ENCODE results near the gene MYO3A. TPM values are rescaled to one million over a fixed set of nuclear protein-coding genes. Genes with fewer than 3 reads are reported as not detected.

Gene MYO3A
- polyA plus RNA-seq, 4 donors = 0.09 to 2.3 TPM; not detected in 2

- no peak for FAIRE-seq
- Histone ChIP-seq H3K27me3 (ENCODE audit: control insufficient read depth in 3 of 3, insufficient read depth in 3 of 3, low read length in 3 of 3) (no peaks in the 10 kb centered on the region), H3K4me3 (ENCODE audit: low read depth in 1 of 3, low read length in 3 of 3) (no peak overlapping the region), H3K4me1 (ENCODE audit: control insufficient read depth in 3 of 3, insufficient read depth in 2 of 3, low read depth in 1 of 3, low read length in 2 of 3) (no peaks in the 10 kb centered on the region), H3K36me3 (ENCODE audit: control insufficient read depth in 3 of 3, insufficient read depth in 2 of 3, low read depth in 1 of 3, low read length in 3 of 3) (no peaks in the 10 kb centered on the region), H3K27ac (ENCODE audit: low read depth in 1 of 3, low read length in 2 of 3) (no peak overlapping the region), H3K9me3 (ENCODE audit: control insufficient read depth in 2 of 2, insufficient read depth in 1 of 2, low read depth in 1 of 2, low read length in 1 of 2) (no peaks in the 10 kb centered on the region)
- DNase-seq = no peak
- 67 to 75% (median 71%) methylated on average over 5 of the region's 5 CpGs for WGBS, 3 donors
These were observed 32.0 kb upstream of the MYO3A start for GRCh38 chr10:25902002-25902401.

GRCh38 chr10:25907261-25907660 lies 26.8 kb upstream of the MYO3A start:
- FAIRE-seq (no peak), DNase-seq (no peak)
- peaks cover 0 to 4% of the 10 kb centered on the region in 2 donors for H3K9me3 ChIP-seq (ENCODE audit: control insufficient read depth in 2 of 2, insufficient read depth in 1 of 2, low read depth in 1 of 2, low read length in 1 of 2)
- no peak overlapping the region for H3K27ac ChIP-seq (ENCODE audit: low read depth in 1 of 3, low read length in 2 of 3)
- H3K4me1 ChIP-seq (ENCODE audit: control insufficient read depth in 3 of 3, insufficient read depth in 2 of 3, low read depth in 1 of 3, low read length in 2 of 3) = no peaks in the 10 kb centered on the region
- no peaks in the 10 kb centered on the region for H3K36me3 ChIP-seq (ENCODE audit: control insufficient read depth in 3 of 3, insufficient read depth in 2 of 3, low read depth in 1 of 3, low read length in 3 of 3)
- no peaks in the 10 kb centered on the region for H3K27me3 ChIP-seq (ENCODE audit: control insufficient read depth in 3 of 3, insufficient read depth in 3 of 3, low read length in 3 of 3)
- no peak overlapping the region for H3K4me3 ChIP-seq (ENCODE audit: low read depth in 1 of 3, low read length in 3 of 3)
- 55 to 82% (median 75%) methylated on average over 4 of the region's 4 CpGs for WGBS, 3 donors

GRCh38 chr10:25912866-25913265 lies 21.2 kb upstream of the MYO3A start:
- Histone ChIP-seq H3K36me3 (ENCODE audit: control insufficient read depth in 3 of 3, insufficient read depth in 2 of 3, low read depth in 1 of 3, low read length in 3 of 3) (no peaks in the 10 kb centered on the region), H3K4me1 (ENCODE audit: control insufficient read depth in 3 of 3, insufficient read depth in 2 of 3, low read depth in 1 of 3, low read length in 2 of 3) (no peaks in the 10 kb centered on the region), H3K27me3 (ENCODE audit: control insufficient read depth in 3 of 3, insufficient read depth in 3 of 3, low read length in 3 of 3) (no peaks in the 10 kb centered on the region), H3K9me3 (ENCODE audit: control insufficient read depth in 2 of 2, insufficient read depth in 1 of 2, low read depth in 1 of 2, low read length in 1 of 2) (peaks cover 0 to 4% of the 10 kb centered on the region in 2 donors), H3K4me3 (ENCODE audit: low read depth in 1 of 3, low read length in 3 of 3) (no peak overlapping the region), H3K27ac (ENCODE audit: low read depth in 1 of 3, low read length in 2 of 3) (no peak overlapping the region)
- FAIRE-seq = no peak
- DNase-seq = no peak
- 14 to 34% (median 18%) methylated on average over 2 of the region's 2 CpGs for WGBS, 3 donors

- DNase-seq = no peak
- Histone ChIP-seq H3K4me3 (ENCODE audit: low read depth in 1 of 3, low read length in 3 of 3) (no peak overlapping the region), H3K27me3 (ENCODE audit: control insufficient read depth in 3 of 3, insufficient read depth in 3 of 3, low read length in 3 of 3) (no peaks in the 10 kb centered on the region), H3K9me3 (ENCODE audit: control insufficient read depth in 2 of 2, insufficient read depth in 1 of 2, low read depth in 1 of 2, low read length in 1 of 2) (peaks cover 0 to 4% of the 10 kb centered on the region in 2 donors), H3K4me1 (ENCODE audit: control insufficient read depth in 3 of 3, insufficient read depth in 2 of 3, low read depth in 1 of 3, low read length in 2 of 3) (no peaks in the 10 kb centered on the region), H3K36me3 (ENCODE audit: control insufficient read depth in 3 of 3, insufficient read depth in 2 of 3, low read depth in 1 of 3, low read length in 3 of 3) (no peaks in the 10 kb centered on the region), H3K27ac (ENCODE audit: low read depth in 1 of 3, low read length in 2 of 3) (no peak overlapping the region)
- FAIRE-seq = no peak
- 46 to 64% (median 46%) methylated on average over 2 of the region's 2 CpGs for WGBS, 3 donors
These were observed 19.3 kb upstream of the MYO3A start for GRCh38 chr10:25914776-25915175.

GRCh38 chr10:25934621-25935139 lies 651 bp downstream of the MYO3A start:
- FAIRE-seq (no peak), DNase-seq (peak in 1 of 2 donors; percentile 69)
- H3K9me3 ChIP-seq (ENCODE audit: control insufficient read depth in 2 of 2, insufficient read depth in 1 of 2, low read depth in 1 of 2, low read length in 1 of 2) = no peaks in the 10 kb centered on the region
- no peaks in the 10 kb centered on the region for H3K4me1 ChIP-seq (ENCODE audit: control insufficient read depth in 3 of 3, insufficient read depth in 2 of 3, low read depth in 1 of 3, low read length in 2 of 3)
- 1 to 4% (median 1%) methylated on average over 34 to 35 of the region's 35 CpGs for WGBS, 3 donors
- peaks cover 6 to 14% (median 14%) of the 10 kb centered on the region in 3 donors for H3K27me3 ChIP-seq (ENCODE audit: control insufficient read depth in 3 of 3, insufficient read depth in 3 of 3, low read length in 3 of 3)
- no peaks in the 10 kb centered on the region for H3K36me3 ChIP-seq (ENCODE audit: control insufficient read depth in 3 of 3, insufficient read depth in 2 of 3, low read depth in 1 of 3, low read length in 3 of 3)
- H3K4me3 ChIP-seq (ENCODE audit: low read depth in 1 of 3, low read length in 3 of 3) = peak overlapping the region in 2 of 3 donors; percentile 35 to 45
- no peak overlapping the region for H3K27ac ChIP-seq (ENCODE audit: low read depth in 1 of 3, low read length in 2 of 3)

GRCh38 chr10:25938405-25938804 lies 4.4 kb downstream of the MYO3A start:
- FAIRE-seq = no peak
- H3K4me1 ChIP-seq (ENCODE audit: control insufficient read depth in 3 of 3, insufficient read depth in 2 of 3, low read depth in 1 of 3, low read length in 2 of 3) = no peaks in the 10 kb centered on the region
- no peaks in the 10 kb centered on the region for H3K36me3 ChIP-seq (ENCODE audit: control insufficient read depth in 3 of 3, insufficient read depth in 2 of 3, low read depth in 1 of 3, low read length in 3 of 3)
- peaks cover 6 to 14% (median 13%) of the 10 kb centered on the region in 3 donors for H3K27me3 ChIP-seq (ENCODE audit: control insufficient read depth in 3 of 3, insufficient read depth in 3 of 3, low read length in 3 of 3)
- H3K27ac ChIP-seq (ENCODE audit: low read depth in 1 of 3, low read length in 2 of 3) = no peak overlapping the region
- no peak overlapping the region for H3K4me3 ChIP-seq (ENCODE audit: low read depth in 1 of 3, low read length in 3 of 3)
- no peak for DNase-seq
- H3K9me3 ChIP-seq (ENCODE audit: control insufficient read depth in 2 of 2, insufficient read depth in 1 of 2, low read depth in 1 of 2, low read length in 1 of 2) = no peaks in the 10 kb centered on the region

GRCh38 chr10:25944771-25945170 lies 10.7 kb downstream of the MYO3A start:
- H3K4me3 ChIP-seq (ENCODE audit: low read depth in 1 of 3, low read length in 3 of 3) = no peak overlapping the region
- no peaks in the 10 kb centered on the region for H3K4me1 ChIP-seq (ENCODE audit: control insufficient read depth in 3 of 3, insufficient read depth in 2 of 3, low read depth in 1 of 3, low read length in 2 of 3)
- H3K27me3 ChIP-seq (ENCODE audit: control insufficient read depth in 3 of 3, insufficient read depth in 3 of 3, low read length in 3 of 3) = no peaks in the 10 kb centered on the region
- peaks cover 0 to 3% of the 10 kb centered on the region in 2 donors for H3K9me3 ChIP-seq (ENCODE audit: control insufficient read depth in 2 of 2, insufficient read depth in 1 of 2, low read depth in 1 of 2, low read length in 1 of 2)
- 87 to 94% (median 91%) methylated on average over 2 of the region's 2 CpGs for WGBS, 3 donors
- FAIRE-seq (no peak), DNase-seq (no peak)
- H3K27ac ChIP-seq (ENCODE audit: low read depth in 1 of 3, low read length in 2 of 3) = no peak overlapping the region
- no peaks in the 10 kb centered on the region for H3K36me3 ChIP-seq (ENCODE audit: control insufficient read depth in 3 of 3, insufficient read depth in 2 of 3, low read depth in 1 of 3, low read length in 3 of 3)

GRCh38 chr10:25952857-25953256 lies 18.8 kb downstream of the MYO3A start:
- Histone ChIP-seq H3K27me3 (ENCODE audit: control insufficient read depth in 3 of 3, insufficient read depth in 3 of 3, low read length in 3 of 3) (no peaks in the 10 kb centered on the region), H3K36me3 (ENCODE audit: control insufficient read depth in 3 of 3, insufficient read depth in 2 of 3, low read depth in 1 of 3, low read length in 3 of 3) (no peaks in the 10 kb centered on the region), H3K27ac (ENCODE audit: low read depth in 1 of 3, low read length in 2 of 3) (no peak overlapping the region), H3K4me1 (ENCODE audit: control insufficient read depth in 3 of 3, insufficient read depth in 2 of 3, low read depth in 1 of 3, low read length in 2 of 3) (no peaks in the 10 kb centered on the region), H3K9me3 (ENCODE audit: control insufficient read depth in 2 of 2, insufficient read depth in 1 of 2, low read depth in 1 of 2, low read length in 1 of 2) (peaks cover 0 to 4% of the 10 kb centered on the region in 2 donors), H3K4me3 (ENCODE audit: low read depth in 1 of 3, low read length in 3 of 3) (no peak overlapping the region)
- FAIRE-seq (no peak), DNase-seq (no peak)
- 66 to 80% (median 66%) methylated on average over 2 of the region's 2 CpGs for WGBS, 3 donors

- no peaks in the 10 kb centered on the region for H3K27me3 ChIP-seq (ENCODE audit: control insufficient read depth in 3 of 3, insufficient read depth in 3 of 3, low read length in 3 of 3)
- 58 to 80% (median 78%) methylated on average over 1 of the region's 1 CpG for WGBS, 3 donors
- H3K4me1 ChIP-seq (ENCODE audit: control insufficient read depth in 3 of 3, insufficient read depth in 2 of 3, low read depth in 1 of 3, low read length in 2 of 3) = no peaks in the 10 kb centered on the region
- peaks cover 0 to 4% of the 10 kb centered on the region in 2 donors for H3K9me3 ChIP-seq (ENCODE audit: control insufficient read depth in 2 of 2, insufficient read depth in 1 of 2, low read depth in 1 of 2, low read length in 1 of 2)
- H3K4me3 ChIP-seq (ENCODE audit: low read depth in 1 of 3, low read length in 3 of 3) = no peak overlapping the region
- no peak for DNase-seq
- H3K36me3 ChIP-seq (ENCODE audit: control insufficient read depth in 3 of 3, insufficient read depth in 2 of 3, low read depth in 1 of 3, low read length in 3 of 3) = no peaks in the 10 kb centered on the region
- no peak overlapping the region for H3K27ac ChIP-seq (ENCODE audit: low read depth in 1 of 3, low read length in 2 of 3)
- no peak for FAIRE-seq
These were observed 20.8 kb downstream of the MYO3A start for GRCh38 chr10:25954851-25955250.
